ENCODE data around the gene C11orf21. TPM values are rescaled to one million over a fixed set of nuclear protein-coding genes. Genes with fewer than 3 reads are reported as not detected.

Gene C11orf21
- total RNA-seq, 2 experiments from 2014 or later, result 28.3 to 49.2 TPM

DNA sequence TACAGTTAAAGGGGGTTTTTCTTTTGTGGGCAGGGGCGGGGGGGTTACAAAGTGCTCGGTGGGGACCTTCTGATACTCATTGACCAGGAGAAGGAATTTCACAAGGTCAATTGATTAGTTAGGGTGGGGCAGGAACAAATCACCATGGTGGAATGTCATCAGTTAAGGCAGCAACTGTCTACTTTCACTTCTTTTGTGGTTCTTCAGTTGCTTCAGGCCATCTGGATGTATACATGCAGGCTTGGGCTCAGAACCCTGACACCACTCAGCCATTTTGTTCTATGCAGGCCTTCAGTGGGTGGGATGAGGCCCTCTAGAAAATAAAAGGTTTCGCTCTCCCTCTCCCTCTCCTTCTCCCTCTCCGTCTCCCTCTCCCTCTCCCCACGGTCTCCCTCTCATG is 29.7 kb upstream of the C11orf21 start:
- no peak overlapping the region for H3K27ac Mint-ChIP-seq
- H3K27me3 Mint-ChIP-seq, result no peaks in the 10 kb centered on the region
- no peaks in the 10 kb centered on the region for H3K36me3 Mint-ChIP-seq
- CTCF ChIA-PET, result interaction anchor here (0.7 kb wide), 1 partner anchor 554 kb away, joined by 3 read pairs; no protein-coding TSS in a partner anchor
- no peak overlapping the region for H3K4me3 Mint-ChIP-seq
- ATAC-seq (no peak), DNase-seq (no peak)
- no peaks in the 10 kb centered on the region for H3K4me1 Mint-ChIP-seq
- peaks cover 7% of the 10 kb centered on the region for H3K9me3 Mint-ChIP-seq (ENCODE audit: low read depth)

DNA sequence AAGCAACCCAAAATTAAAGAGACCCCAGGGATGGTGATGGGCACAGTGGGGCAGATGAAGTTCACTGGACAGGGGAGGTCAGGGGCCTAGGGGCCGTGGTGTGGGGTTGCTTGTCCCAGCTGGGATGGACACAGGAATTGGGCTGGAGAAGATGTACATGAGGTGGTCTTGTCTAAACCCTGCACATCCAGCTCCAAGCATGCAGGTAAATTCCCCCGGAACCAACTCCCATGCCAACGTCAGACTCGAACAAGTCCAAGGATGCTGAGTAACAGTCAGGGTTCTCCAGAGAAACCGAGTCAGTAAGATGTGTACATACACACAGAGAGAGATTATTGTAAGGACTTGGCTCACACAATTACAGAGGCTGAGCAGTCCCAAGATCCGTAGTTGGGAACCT is 29.0 kb upstream of the C11orf21 start:
- DNase-seq, result no peak
- Mint-ChIP-seq H3K36me3 (no peaks in the 10 kb centered on the region), H3K4me1 (no peaks in the 10 kb centered on the region), H3K27ac (no peak overlapping the region), H3K27me3 (no peaks in the 10 kb centered on the region), H3K9me3 (ENCODE audit: low read depth) (peaks cover 7% of the 10 kb centered on the region), H3K4me3 (no peak overlapping the region)
- ATAC-seq, result no peak
- CTCF ChIA-PET, result interaction anchor here (0.7 to 1.1 kb wide), 2 partner anchors 90 to 554 kb away, joined by 3 read pairs; no protein-coding TSS in a partner anchor

- CTCF ChIA-PET, result no interaction called here
- Mint-ChIP-seq H3K36me3 (no peaks in the 10 kb centered on the region), H3K4me1 (no peaks in the 10 kb centered on the region), H3K27ac (no peak overlapping the region), H3K4me3 (no peak overlapping the region), H3K27me3 (peaks cover under 1% of the 10 kb centered on the region), H3K9me3 (ENCODE audit: low read depth) (peaks cover 7% of the 10 kb centered on the region)
- ATAC-seq (no peak), DNase-seq (no peak)
Observed at GRCh38 chr11:2329551-2329950, 27.8 kb upstream of the C11orf21 start.

GRCh38 chr11:2328656-2329354 is 27.1 kb upstream of the C11orf21 start:
- no peak for ATAC-seq
- CTCF ChIA-PET, result no interaction called here
- H3K27ac Mint-ChIP-seq, result no peak overlapping the region

GRCh38 chr11:2328021-2328420 is 26.3 kb upstream of the C11orf21 start:
- Mint-ChIP-seq H3K4me1 (no peaks in the 10 kb centered on the region), H3K4me3 (no peak overlapping the region), H3K36me3 (no peaks in the 10 kb centered on the region), H3K9me3 (ENCODE audit: low read depth) (peaks cover 7% of the 10 kb centered on the region), H3K27me3 (peaks cover 9% of the 10 kb centered on the region), H3K27ac (no peak overlapping the region)
- CTCF ChIA-PET, result no interaction called here
- DNase-seq, result no peak
- ATAC-seq, result no peak

More at GRCh38 chr11:2328656-2329354, 27.1 kb upstream of the C11orf21 start:
- Mint-ChIP-seq H3K9me3 (ENCODE audit: low read depth) (peaks cover 7% of the 10 kb centered on the region), H3K4me1 (no peaks in the 10 kb centered on the region), H3K36me3 (no peaks in the 10 kb centered on the region), H3K4me3 (no peak overlapping the region), H3K27me3 (peaks cover 3% of the 10 kb centered on the region)
- no peak for DNase-seq

- H3K4me1 Mint-ChIP-seq, result no peaks in the 10 kb centered on the region
- ATAC-seq (no peak), DNase-seq (no peak)
- H3K9me3 Mint-ChIP-seq (ENCODE audit: low read depth), result peaks cover 7% of the 10 kb centered on the region
- peaks cover 14% of the 10 kb centered on the region for H3K27me3 Mint-ChIP-seq
- CTCF ChIA-PET, result no interaction called here
- no peaks in the 10 kb centered on the region for H3K36me3 Mint-ChIP-seq
- H3K4me3 Mint-ChIP-seq, result no peak overlapping the region
- no peak overlapping the region for H3K27ac Mint-ChIP-seq
Observed at GRCh38 chr11:2327032-2327431, 25.3 kb upstream of the C11orf21 start.

DNA sequence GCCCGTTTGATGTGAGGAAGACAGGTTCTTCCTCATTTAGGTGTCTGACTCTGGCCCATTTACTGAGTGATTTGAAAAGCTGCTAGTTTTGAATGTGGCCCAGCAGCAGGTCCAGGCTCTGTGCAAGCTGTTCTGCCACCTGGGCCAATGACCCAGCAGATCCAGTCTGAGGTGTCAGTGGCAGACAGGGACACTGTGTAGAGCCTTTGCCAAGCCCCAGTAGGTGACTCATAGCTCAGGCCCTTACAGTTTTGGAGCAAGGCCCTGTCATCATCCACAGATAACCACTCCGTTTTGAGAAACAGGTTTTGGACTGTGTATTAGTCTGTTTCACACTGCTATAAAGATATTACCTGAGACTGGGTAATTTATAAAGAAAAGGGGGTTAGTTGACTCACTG is 24.0 kb upstream of the C11orf21 start:
- H3K36me3 Mint-ChIP-seq, result no peaks in the 10 kb centered on the region
- H3K27me3 Mint-ChIP-seq, result peaks cover 25% of the 10 kb centered on the region
- no peak overlapping the region for H3K27ac Mint-ChIP-seq
- CTCF ChIA-PET, result no interaction called here
- DNase-seq (no peak), ATAC-seq (no peak)
- H3K4me1 Mint-ChIP-seq, result no peaks in the 10 kb centered on the region
- H3K9me3 Mint-ChIP-seq (ENCODE audit: low read depth), result peaks cover under 1% of the 10 kb centered on the region
- H3K4me3 Mint-ChIP-seq, result no peak overlapping the region

GRCh38 chr11:2325123-2325522 is 23.4 kb upstream of the C11orf21 start:
- no peak overlapping the region for H3K4me3 Mint-ChIP-seq
- no peaks in the 10 kb centered on the region for H3K9me3 Mint-ChIP-seq (ENCODE audit: low read depth)
- ATAC-seq (no peak), DNase-seq (no peak)
- CTCF ChIA-PET, result no interaction called here
- H3K27ac Mint-ChIP-seq, result no peak overlapping the region
- no peaks in the 10 kb centered on the region for H3K4me1 Mint-ChIP-seq
- H3K36me3 Mint-ChIP-seq, result no peaks in the 10 kb centered on the region
- H3K27me3 Mint-ChIP-seq, result peaks cover 25% of the 10 kb centered on the region

DNA sequence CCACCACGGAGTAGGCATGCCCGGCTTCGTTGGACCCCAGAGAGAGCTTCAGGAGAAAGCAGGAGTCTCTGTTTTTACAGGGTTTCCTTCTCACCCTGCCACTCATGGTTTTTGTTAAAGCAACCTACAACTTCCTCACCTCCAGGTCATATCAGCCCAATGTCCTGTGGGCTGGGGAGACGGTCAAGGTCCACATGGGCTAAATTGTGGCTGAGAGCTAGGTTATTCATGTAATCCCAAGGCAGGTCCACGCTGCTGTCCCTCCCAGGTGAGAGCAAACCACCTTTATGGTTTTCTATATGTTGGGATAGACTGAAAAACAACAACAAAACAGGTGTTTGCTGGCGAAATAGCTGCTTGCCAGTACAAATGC is 19.6 kb upstream of the C11orf21 start:
- CTCF ChIA-PET, result interaction anchor here (1.2 to 1.3 kb wide), 2 partner anchors 16 to 98 kb away, joined by 3 to 4 read pairs; no protein-coding TSS in a partner anchor
- no peak overlapping the region for H3K4me3 Mint-ChIP-seq
- no peaks in the 10 kb centered on the region for H3K4me1 Mint-ChIP-seq
- H3K27ac Mint-ChIP-seq, result no peak overlapping the region
- ATAC-seq (no peak), DNase-seq (no peak)
- H3K36me3 Mint-ChIP-seq, result no peaks in the 10 kb centered on the region
- peaks cover 25% of the 10 kb centered on the region for H3K27me3 Mint-ChIP-seq
- no peaks in the 10 kb centered on the region for H3K9me3 Mint-ChIP-seq (ENCODE audit: low read depth)

GRCh38 chr11:2320568-2321310 is 19.0 kb upstream of the C11orf21 start:
- ATAC-seq (no peak), DNase-seq (no peak)
- CTCF ChIA-PET, result interaction anchor here (1.2 to 1.7 kb wide), 3 partner anchors 11 to 100 kb away, joined by 3 to 5 read pairs (median 4); no protein-coding TSS in a partner anchor
- Mint-ChIP-seq H3K9me3 (ENCODE audit: low read depth) (no peaks in the 10 kb centered on the region), H3K36me3 (no peaks in the 10 kb centered on the region), H3K4me3 (no peak overlapping the region), H3K27me3 (peaks cover 25% of the 10 kb centered on the region), H3K27ac (no peak overlapping the region), H3K4me1 (no peaks in the 10 kb centered on the region)

DNA sequence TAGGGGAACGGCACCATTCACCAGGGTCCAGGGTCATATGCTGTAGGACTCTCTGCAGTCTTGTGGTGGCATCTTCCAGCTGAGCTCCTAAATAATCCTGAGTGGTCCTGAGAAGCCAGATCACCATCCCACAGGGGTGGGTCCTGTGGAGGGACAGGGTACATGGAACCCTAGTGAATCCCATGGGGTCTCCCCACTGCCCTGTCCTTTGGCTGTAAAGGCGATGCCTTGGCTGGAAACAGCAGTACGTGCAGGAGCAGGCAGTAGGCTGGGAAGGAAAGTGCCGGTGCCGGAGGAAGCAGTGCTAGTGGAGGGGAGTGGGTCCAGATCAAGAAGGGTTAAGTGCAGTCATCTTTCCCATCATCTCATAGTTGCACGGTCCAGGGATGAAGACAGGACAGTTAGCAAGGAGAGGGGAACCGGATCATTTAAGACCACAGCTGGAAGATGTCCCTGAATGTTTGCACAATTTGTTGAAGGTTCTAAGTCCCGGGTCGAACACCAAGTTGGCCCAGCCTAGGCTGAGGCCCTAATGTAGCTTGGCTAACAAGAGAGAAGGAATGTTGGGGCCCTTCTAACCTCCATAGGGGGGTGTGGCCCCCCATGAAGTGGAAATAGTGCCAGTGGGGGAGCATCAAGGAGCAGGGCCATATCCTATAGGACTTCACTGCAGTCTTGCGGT is 18.2 kb upstream of the C11orf21 start:
- DNase-seq, result no peak
- H3K27ac Mint-ChIP-seq, result no peak overlapping the region
- no peaks in the 10 kb centered on the region for H3K36me3 Mint-ChIP-seq
- H3K9me3 Mint-ChIP-seq (ENCODE audit: low read depth), result no peaks in the 10 kb centered on the region
- CTCF ChIA-PET, result interaction anchor here (1.4 to 1.7 kb wide), 2 partner anchors 11 to 100 kb away, joined by 4 to 5 read pairs; no protein-coding TSS in a partner anchor
- no peak overlapping the region for H3K4me3 Mint-ChIP-seq
- H3K4me1 Mint-ChIP-seq, result no peaks in the 10 kb centered on the region
- H3K27me3 Mint-ChIP-seq, result peaks cover 25% of the 10 kb centered on the region
- no peak for ATAC-seq

DNA sequence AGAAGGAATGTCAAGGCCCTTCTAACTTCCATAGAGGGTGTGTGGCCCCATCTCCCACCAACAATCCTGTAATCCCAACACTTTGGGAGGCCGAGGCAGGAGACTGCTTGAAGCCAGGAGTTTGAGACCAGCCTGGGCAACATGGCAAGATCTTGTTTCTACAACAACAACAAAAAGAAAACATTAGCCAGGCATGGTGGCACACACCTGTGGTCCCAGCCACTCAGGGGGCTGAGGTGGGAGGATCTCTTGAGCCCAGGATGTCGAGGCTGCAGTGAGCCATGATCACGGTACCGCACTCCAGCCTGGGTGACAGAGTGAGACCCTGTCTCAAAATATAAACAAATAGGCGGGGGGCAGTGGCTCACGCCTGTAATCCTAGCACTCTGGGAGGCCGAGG is 17.0 kb upstream of the C11orf21 start:
- H3K4me3 Mint-ChIP-seq, result no peak overlapping the region
- CTCF ChIA-PET, result no interaction called here
- H3K27ac Mint-ChIP-seq, result no peak overlapping the region
- H3K27me3 Mint-ChIP-seq, result peaks cover 22% of the 10 kb centered on the region
- H3K36me3 Mint-ChIP-seq, result no peaks in the 10 kb centered on the region
- H3K4me1 Mint-ChIP-seq, result no peaks in the 10 kb centered on the region
- H3K9me3 Mint-ChIP-seq (ENCODE audit: low read depth), result no peaks in the 10 kb centered on the region
- no peak for ATAC-seq
- no peak for DNase-seq

GRCh38 chr11:2318123-2318522 is 16.4 kb upstream of the C11orf21 start:
- Mint-ChIP-seq H3K27me3 (peaks cover 17% of the 10 kb centered on the region), H3K36me3 (no peaks in the 10 kb centered on the region), H3K27ac (no peak overlapping the region), H3K9me3 (ENCODE audit: low read depth) (no peaks in the 10 kb centered on the region), H3K4me3 (no peak overlapping the region), H3K4me1 (no peaks in the 10 kb centered on the region)
- DNase-seq, result no peak
- ATAC-seq, result no peak
- CTCF ChIA-PET, result interaction anchor here (0.6 to 3.2 kb wide), 2 partner anchors 14 to 103 kb away, joined by 3 to 11 read pairs; no protein-coding TSS in a partner anchor
